CD8-positive, alpha-beta memory T cell (primary cell): ENCODE data around the gene CLIC3. TPM values are rescaled to one million over a fixed set of nuclear protein-coding genes. Genes with fewer than 3 reads are reported as not detected.

Experiments used
- CTCF ChIA-PET: fragments of 350-600 bp; sonication (Branson Sonifier 250); formaldehyde crosslinking; loops from one replicate; lab custom pipeline; 2021; ENCODE audit warnings: antibody characterized with exemption; lab: Charles Lee
- POLR2A ChIA-PET: fragments of 350-600 bp; sonication (Branson Sonifier 250); formaldehyde crosslinking; loops from one replicate; lab custom pipeline; 2021; ENCODE audit warnings: antibody characterized with exemption; lab: Charles Lee
- DNase-seq, 5 donors: peaks; one replicate each; pipeline versions ENCODE4 v3.0.0 to v3.0.0-alpha.2; 2020 to 2022; ENCODE audit warnings: mixed read lengths in 1 of 5
- H3K27ac ChIP-seq: one replicate; pipeline ENCODE4 v1.7.0; 2013; ENCODE audit warnings: low read depth, mild to moderate bottlenecking, low read length, moderate library complexity
- H3K27me3 ChIP-seq: 2 replicates; pipeline ENCODE4 v1.7.0; 2013; ENCODE audit warnings: low read length, mild to moderate bottlenecking; ENCODE audit not compliant: insufficient read depth, poor library complexity, severe bottlenecking
- H3K36me3 ChIP-seq: 2 replicates; pipeline ENCODE4 v1.7.0; 2013; ENCODE audit warnings: mild to moderate bottlenecking, low read length, moderate library complexity; ENCODE audit not compliant: insufficient read depth
- H3K4me1 ChIP-seq: 2 replicates; pipeline ENCODE4 v1.7.0; 2013; ENCODE audit warnings: mild to moderate bottlenecking, low read length, moderate library complexity; ENCODE audit not compliant: insufficient read depth
- H3K4me3 ChIP-seq: 2 replicates; pipeline ENCODE4 v1.7.0; 2013; ENCODE audit warnings: mild to moderate bottlenecking, low read length
- H3K9me3 ChIP-seq: 2 replicates; pipeline ENCODE4 v1.7.0; 2013; ENCODE audit warnings: mild to moderate bottlenecking, low read length
- H3K27ac Mint-ChIP-seq, 8 donors: one replicate each; pipeline ENCODE4 v1.8.0; 2020 to 2021; ENCODE audit warnings: mixed read lengths in 8 of 8, mild to moderate bottlenecking in 6 of 8, inconsistent platforms in 3 of 8, moderate library complexity in 3 of 8
- H3K27me3 Mint-ChIP-seq, 2 donors: one replicate each; pipeline ENCODE4 v1.8.0; 2020 to 2021; ENCODE audit warnings: mixed read lengths in 2 of 2, mild to moderate bottlenecking in 1 of 2, moderate library complexity in 1 of 2
- H3K36me3 Mint-ChIP-seq, 3 donors: one replicate each; pipeline ENCODE4 v1.8.0; 2020 to 2021; ENCODE audit warnings: mixed read lengths in 3 of 3, inconsistent platforms in 1 of 3, mild to moderate bottlenecking in 1 of 3
- H3K4me1 Mint-ChIP-seq, 3 donors: one replicate each; pipeline ENCODE4 v1.8.0; 2020 to 2021; ENCODE audit warnings: mixed read lengths in 3 of 3, inconsistent platforms in 1 of 3, mild to moderate bottlenecking in 1 of 3
- H3K4me3 Mint-ChIP-seq, 7 donors: one replicate each; pipeline ENCODE4 v1.8.0; 2020 to 2021; ENCODE audit warnings: mixed read lengths in 7 of 7, mild to moderate bottlenecking in 6 of 7, moderate library complexity in 4 of 7, inconsistent platforms in 2 of 7
- H3K9me3 Mint-ChIP-seq, 5 donors: one replicate each; pipeline ENCODE4 v1.8.0; 2020 to 2022; ENCODE audit warnings: mixed read lengths in 5 of 5, mild to moderate bottlenecking in 3 of 5, moderate library complexity in 2 of 5, inconsistent platforms in 1 of 5
- polyA plus RNA-seq: library from polyadenylated mRNA; unstranded; fragments of 300-500 nt; fragmentation: Illumina TruSeq; gene quantifications from one replicate; pipeline ENCODE4 v1.2.3, GENCODE V29; 2021
- total RNA-seq, 2 experiments: library from RNA; stranded (reverse); gene quantifications; one replicate each; pipeline ENCODE4 v1.2.3, GENCODE V29; 2021

Gene CLIC3
- total and polyA plus RNA-seq, 3 experiments from 2014 or later, result 3.4 to 52.1 (median 4.1) TPM

DNA sequence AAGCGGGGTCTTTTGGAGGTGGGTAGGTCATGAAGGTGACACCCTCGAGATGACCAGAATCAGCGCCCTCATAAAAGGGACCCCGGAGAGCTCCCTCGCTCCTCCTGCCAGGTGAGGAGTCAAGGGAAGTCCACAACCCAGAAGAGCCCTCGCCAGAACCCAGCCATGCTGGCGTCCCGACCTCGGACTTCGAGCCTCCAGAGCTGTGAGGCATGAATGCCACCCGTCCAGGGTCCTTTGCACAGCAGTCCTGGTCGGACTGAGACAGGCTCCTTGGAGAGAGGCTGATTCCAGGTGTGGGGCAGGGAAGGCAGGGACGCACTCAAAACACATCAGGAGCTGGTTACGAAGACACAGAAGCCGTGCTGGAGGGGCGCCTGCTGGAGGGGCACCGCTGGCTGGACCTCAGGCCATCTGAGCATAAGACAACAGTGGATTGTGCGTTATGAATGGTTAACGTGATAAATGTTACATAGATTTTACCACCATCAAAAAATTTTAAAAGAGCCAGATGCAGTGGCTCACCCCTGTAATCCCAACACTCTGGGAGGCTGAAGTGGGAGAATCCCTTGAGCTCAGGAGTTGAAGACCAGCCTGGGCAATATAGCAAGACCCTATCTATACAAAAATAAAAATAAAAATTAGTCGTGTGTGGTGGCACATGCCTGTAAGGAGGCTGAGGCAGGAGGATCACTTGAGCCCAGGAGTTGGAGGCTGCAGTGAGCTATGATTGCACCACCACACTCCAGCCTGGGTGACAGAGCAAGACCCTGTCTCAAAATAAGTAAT is 5.7 kb upstream of the CLIC3 start:
- Mint-ChIP-seq H3K27me3 (no peaks in the 10 kb centered on the region), H3K4me1 (peaks cover 35 to 55% (median 44%) of the 10 kb centered on the region in 3 donors), H3K4me3 (no peak overlapping the region), H3K9me3 (no peaks in the 10 kb centered on the region), H3K36me3 (no peaks in the 10 kb centered on the region), H3K27ac (no peak overlapping the region)
- ChIA-PET CTCF (interaction anchor here (2.4 to 4.0 kb wide), 5 partner anchors 9 to 54 kb away, joined by 5 to 26 read pairs (median 18); partner anchors contain the start of genes FUT7 and PAXX), POLR2A (interaction anchor here (0.6 kb wide), 1 partner anchor 194 kb away, joined by 3 read pairs; no protein-coding TSS in a partner anchor)
- Histone ChIP-seq H3K36me3 (no peaks in the 10 kb centered on the region), H3K4me1 (peaks cover 32% of the 10 kb centered on the region), H3K4me3 (no peak overlapping the region), H3K27me3 (no peaks in the 10 kb centered on the region), H3K27ac (no peak overlapping the region), H3K9me3 (no peaks in the 10 kb centered on the region)
- no peak for DNase-seq

DNA sequence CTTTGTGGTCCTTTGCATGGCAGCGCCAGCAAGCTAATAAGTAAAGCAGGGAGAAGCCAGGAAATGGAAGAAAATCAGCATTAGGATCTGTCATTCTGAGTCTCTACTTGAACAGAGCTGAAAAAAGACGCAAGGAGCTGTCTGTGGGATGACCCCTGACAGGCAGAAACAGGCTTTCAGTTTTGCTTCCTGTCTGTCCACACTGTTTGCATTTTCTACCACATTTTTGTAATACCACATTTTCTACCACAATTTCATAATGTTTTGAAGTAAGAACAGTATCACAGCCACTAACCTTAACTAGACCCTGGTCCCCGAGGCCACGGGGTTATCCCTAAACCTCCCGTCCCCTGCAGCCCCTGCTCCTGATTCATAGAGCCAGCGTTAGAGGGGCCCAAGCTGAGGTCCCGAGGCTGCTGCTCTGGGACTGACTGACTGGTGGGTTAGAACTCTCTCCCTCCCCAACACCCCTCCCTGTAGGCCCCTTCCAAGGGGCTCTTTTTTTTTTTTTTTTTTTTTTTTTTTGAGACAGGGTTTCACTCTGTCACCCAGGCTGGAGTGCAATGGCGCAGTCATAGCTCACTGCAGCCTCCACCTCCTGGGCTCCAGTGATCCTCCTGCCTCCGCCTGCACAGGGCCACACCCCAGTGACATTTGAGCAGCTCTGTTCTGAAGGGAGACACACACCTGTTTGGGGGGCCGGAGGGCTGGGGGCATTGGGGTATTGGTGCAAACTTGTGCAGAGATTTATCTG is 4.0 kb upstream of the CLIC3 start:
- H3K27ac ChIP-seq, result peak overlapping the region; percentile 43

DNA sequence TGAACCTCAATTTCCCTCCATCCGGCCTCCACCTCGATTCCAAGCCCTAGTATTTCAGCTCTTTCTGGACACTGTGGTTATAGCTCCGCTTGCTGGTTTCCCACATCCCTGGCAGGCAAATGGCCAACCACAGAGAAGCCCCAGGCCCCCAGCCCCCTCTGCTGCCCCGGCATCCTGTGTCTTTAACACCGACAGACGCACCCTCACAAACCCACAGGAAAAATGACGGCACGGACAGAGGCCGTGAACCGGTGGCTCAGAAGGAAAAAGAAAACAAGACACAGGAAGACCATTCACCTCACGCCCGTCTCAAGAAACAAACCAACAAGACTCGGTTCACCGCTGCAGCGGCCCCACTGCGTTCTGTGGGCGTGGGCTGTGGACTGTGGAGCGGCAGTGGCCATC is 1.5 kb upstream of the CLIC3 start:
- no peaks in the 10 kb centered on the region for H3K9me3 ChIP-seq
- peak overlapping the region; percentile 94 to 99 (median 96) for H3K27ac Mint-ChIP-seq
- peaks cover 58% of the 10 kb centered on the region for H3K4me1 ChIP-seq
- peaks cover 0 to 13% (median 0%) of the 10 kb centered on the region in 3 donors for H3K36me3 Mint-ChIP-seq
- H3K27ac ChIP-seq, result peak overlapping the region; percentile 62
- no peaks in the 10 kb centered on the region for H3K9me3 Mint-ChIP-seq
- CTCF ChIA-PET, result interaction anchor here (1.1 to 6.7 kb wide), 3 partner anchors 31 to 154 kb away, joined by 3 to 72 read pairs (median 6); partner anchors contain the start of genes ABCA2 and FUT7
- DNase-seq, result peak in 3 of 5 donors; percentile 41 to 67 (median 66)
- peaks cover 44 to 66% (median 44%) of the 10 kb centered on the region in 3 donors for H3K4me1 Mint-ChIP-seq
- H3K4me3 Mint-ChIP-seq, result peak overlapping the region; percentile 77 to 94 (median 85)
- H3K27me3 Mint-ChIP-seq, result no peaks in the 10 kb centered on the region
- no peaks in the 10 kb centered on the region for H3K27me3 ChIP-seq
- no peak overlapping the region for H3K4me3 ChIP-seq
- H3K36me3 ChIP-seq, result no peaks in the 10 kb centered on the region
- POLR2A ChIA-PET, result interaction anchor here (0.7 to 1.0 kb wide), 2 partner anchors 20 to 59 kb away, joined by 4 to 5 read pairs; no protein-coding TSS in a partner anchor

More for the DNA sequence above, 4.0 kb upstream of the CLIC3 start:
- Mint-ChIP-seq H3K4me3 (peak overlapping the region; percentile 62 to 93 (median 79)), H3K27me3 (no peaks in the 10 kb centered on the region), H3K4me1 (peaks cover 38 to 60% (median 40%) of the 10 kb centered on the region in 3 donors), H3K9me3 (no peaks in the 10 kb centered on the region), H3K36me3 (peaks cover 0 to 3% (median 0%) of the 10 kb centered on the region in 3 donors), H3K27ac (peak overlapping the region; percentile 84 to 96 (median 91))
- H3K9me3 ChIP-seq, result no peaks in the 10 kb centered on the region
- peaks cover 46% of the 10 kb centered on the region for H3K4me1 ChIP-seq
- no peak overlapping the region for H3K4me3 ChIP-seq
- ChIA-PET POLR2A (interaction anchor here (0.6 to 1.5 kb wide), 11 partner anchors 8 to 158 kb away, joined by 3 to 15 read pairs (median 4); partner anchors contain the start of genes AJM1, MAN1B1, PAXX and SAPCD2), CTCF (interaction anchor here (0.7 to 4.0 kb wide), 9 partner anchors 7 to 201 kb away, joined by 3 to 26 read pairs (median 6); partner anchors contain the start of genes FUT7 and PAXX)
- no peaks in the 10 kb centered on the region for H3K36me3 ChIP-seq
- H3K27me3 ChIP-seq, result no peaks in the 10 kb centered on the region
- peak in 2 of 5 donors; percentile 29 to 61 for DNase-seq

DNA sequence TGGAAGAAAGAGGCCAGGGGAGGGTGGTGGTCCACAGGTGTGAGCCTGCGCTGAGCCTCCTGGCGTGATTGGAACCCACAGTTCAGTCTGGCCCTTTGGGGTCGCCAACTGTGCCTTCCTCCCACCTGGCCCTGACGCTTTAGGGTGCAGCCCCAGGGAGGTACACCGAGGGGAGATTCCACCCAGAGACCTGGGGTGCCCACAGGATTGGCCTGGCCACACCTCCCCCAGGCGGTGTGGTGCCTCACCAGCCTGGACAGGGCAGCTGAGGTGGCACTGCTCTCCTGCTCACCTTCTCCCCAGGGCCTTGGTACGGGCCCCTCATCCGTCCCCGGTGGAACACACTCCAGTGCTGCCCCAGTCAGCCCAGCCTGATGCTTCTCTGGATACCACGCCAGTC is 1.0 kb upstream of the CLIC3 start:
- H3K4me1 Mint-ChIP-seq, result peaks cover 44 to 70% (median 44%) of the 10 kb centered on the region in 3 donors
- H3K27ac Mint-ChIP-seq, result peak overlapping the region; percentile 94 to 99 (median 96)
- H3K4me3 Mint-ChIP-seq, result peak overlapping the region; percentile 77 to 94 (median 85)
- Histone ChIP-seq H3K36me3 (no peaks in the 10 kb centered on the region), H3K27me3 (no peaks in the 10 kb centered on the region), H3K9me3 (no peaks in the 10 kb centered on the region), H3K4me3 (peak overlapping the region; percentile 51), H3K4me1 (peaks cover 58% of the 10 kb centered on the region), H3K27ac (peak overlapping the region; percentile 62)
- no peaks in the 10 kb centered on the region for H3K27me3 Mint-ChIP-seq
- H3K36me3 Mint-ChIP-seq, result peaks cover 0 to 17% (median 0%) of the 10 kb centered on the region in 3 donors
- CTCF ChIA-PET, result interaction anchor here (1.1 to 6.7 kb wide), 5 partner anchors 12 to 153 kb away, joined by 3 to 72 read pairs (median 5); partner anchors contain the start of genes ABCA2 and FUT7
- POLR2A ChIA-PET, result interaction anchor here (0.8 to 1.0 kb wide), 3 partner anchors 12 to 49 kb away, joined by 3 to 5 read pairs (median 4); no protein-coding TSS in a partner anchor
- DNase-seq, result peak in 2 of 5 donors; percentile 27 to 31
- H3K9me3 Mint-ChIP-seq, result no peaks in the 10 kb centered on the region

DNA sequence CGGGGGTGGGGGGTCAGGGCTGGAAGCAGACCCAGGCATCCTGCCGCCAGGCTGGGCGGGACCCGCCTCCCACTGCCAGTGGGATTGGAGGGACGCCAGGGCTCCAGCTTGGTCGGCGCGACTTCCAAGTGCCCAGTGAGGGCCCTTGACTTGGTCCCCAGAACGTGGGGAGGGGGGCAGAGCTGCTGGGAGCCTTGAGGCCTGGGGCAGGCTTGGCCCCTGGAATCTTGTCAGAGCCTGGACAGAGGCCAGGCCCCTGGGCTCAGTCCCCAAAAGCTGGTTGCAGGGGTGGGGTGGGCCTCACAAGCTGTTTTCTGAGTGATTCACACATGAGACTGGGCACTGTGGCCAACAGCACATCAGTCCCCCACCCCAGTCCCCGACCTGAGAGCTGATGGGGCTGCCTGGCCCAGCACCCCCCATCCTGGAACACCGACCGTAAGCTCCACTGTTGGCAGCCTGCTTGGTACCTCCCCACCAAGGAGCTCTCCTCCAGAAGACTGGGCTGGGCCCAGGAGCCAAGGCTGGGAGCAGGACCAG is 526 bp downstream of the CLIC3 start:
- Histone ChIP-seq H3K27ac (peak overlapping the region; percentile 62), H3K4me1 (peaks cover 58% of the 10 kb centered on the region), H3K4me3 (peak overlapping the region; percentile 51), H3K9me3 (no peaks in the 10 kb centered on the region), H3K27me3 (no peaks in the 10 kb centered on the region), H3K36me3 (no peaks in the 10 kb centered on the region)
- Mint-ChIP-seq H3K27ac (peak overlapping the region; percentile 85 to 99 (median 96)), H3K36me3 (peaks cover 0 to 17% (median 0%) of the 10 kb centered on the region in 3 donors), H3K4me3 (peak overlapping the region; percentile 77 to 89 (median 85)), H3K27me3 (no peaks in the 10 kb centered on the region), H3K4me1 (peaks cover 44 to 76% (median 44%) of the 10 kb centered on the region in 3 donors), H3K9me3 (no peaks in the 10 kb centered on the region)
- ChIA-PET POLR2A (interaction anchor here (0.5 to 1.6 kb wide), 8 partner anchors 10 to 67 kb away, joined by 3 to 11 read pairs (median 3); partner anchors contain the start of genes C8G and FBXW5), CTCF (interaction anchor here (0.6 to 6.7 kb wide), 13 partner anchors 8 to 203 kb away, joined by 3 to 72 read pairs (median 5); partner anchors contain the start of genes ABCA2, AJM1, C8G and FBXW5)
- DNase-seq, result no peak

DNA sequence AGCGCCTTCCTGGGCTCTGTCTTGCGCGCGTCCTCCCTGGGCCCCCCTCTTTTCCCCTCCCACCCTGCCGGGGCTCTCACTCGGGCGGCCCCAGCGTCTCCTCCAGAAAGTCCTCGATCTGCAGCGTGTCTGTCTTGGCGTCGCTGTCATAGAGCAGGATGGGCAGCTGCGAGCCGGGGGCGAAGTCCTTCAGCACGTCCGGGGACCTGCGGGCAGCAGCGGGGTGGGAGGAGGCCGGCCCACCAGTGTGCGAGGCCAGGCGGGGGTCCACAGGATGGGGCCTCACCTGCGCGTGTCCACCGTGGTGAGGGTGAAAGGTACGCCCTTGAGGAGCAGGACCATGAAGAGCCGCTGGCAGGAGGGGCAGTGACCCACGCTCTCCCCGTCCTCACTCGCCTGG is 1.0 kb downstream of the CLIC3 start:
- DNase-seq, result no peak
- no peaks in the 10 kb centered on the region for H3K36me3 ChIP-seq
- H3K4me1 ChIP-seq, result peaks cover 55% of the 10 kb centered on the region
- no peak overlapping the region for H3K27ac ChIP-seq
- H3K9me3 Mint-ChIP-seq, result no peaks in the 10 kb centered on the region
- no peaks in the 10 kb centered on the region for H3K9me3 ChIP-seq
- peaks cover 43 to 75% (median 44%) of the 10 kb centered on the region in 3 donors for H3K4me1 Mint-ChIP-seq
- H3K27me3 ChIP-seq, result no peaks in the 10 kb centered on the region
- peak overlapping the region in 4 of 8 donors; percentile 10 to 86 (median 39) for H3K27ac Mint-ChIP-seq
- ChIA-PET POLR2A (interaction anchor here (1.2 to 1.6 kb wide), 3 partner anchors 17 to 32 kb away, joined by 3 to 11 read pairs (median 6); no protein-coding TSS in a partner anchor), CTCF (interaction anchor here (1.3 to 6.7 kb wide), 6 partner anchors 10 to 153 kb away, joined by 4 to 72 read pairs (median 12); partner anchors contain the start of genes ABCA2, AJM1, C8G and FBXW5)
- H3K4me3 Mint-ChIP-seq, result peak overlapping the region in 1 of 7 donors; percentile 56
- H3K36me3 Mint-ChIP-seq, result peaks cover 0 to 17% (median 0%) of the 10 kb centered on the region in 3 donors
- no peak overlapping the region for H3K4me3 ChIP-seq
- H3K27me3 Mint-ChIP-seq, result no peaks in the 10 kb centered on the region

DNA sequence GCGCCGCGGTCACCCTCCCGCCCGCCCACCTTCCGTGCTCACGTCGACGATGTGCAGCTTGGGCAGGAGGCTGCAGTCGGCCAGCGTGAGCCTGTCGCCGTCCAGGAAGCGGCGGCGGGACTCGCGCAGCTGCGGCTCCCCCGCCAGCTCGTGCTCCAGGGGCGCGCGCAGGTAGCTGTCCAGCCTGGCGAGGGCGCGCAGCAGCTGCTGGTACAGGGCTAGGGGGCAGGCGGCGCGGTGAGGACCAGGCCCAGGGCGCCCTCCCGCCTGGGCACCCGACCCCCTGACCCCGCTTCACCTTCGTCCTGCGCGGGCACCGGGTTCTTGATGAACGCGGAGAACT is 1.5 kb downstream of the CLIC3 start:
- peaks cover 38 to 70% (median 39%) of the 10 kb centered on the region in 3 donors for H3K4me1 Mint-ChIP-seq
- peaks cover 50% of the 10 kb centered on the region for H3K4me1 ChIP-seq
- H3K27me3 ChIP-seq, result no peaks in the 10 kb centered on the region
- no peaks in the 10 kb centered on the region for H3K9me3 Mint-ChIP-seq
- peaks cover 0 to 17% (median 0%) of the 10 kb centered on the region in 3 donors for H3K36me3 Mint-ChIP-seq
- H3K36me3 ChIP-seq, result no peaks in the 10 kb centered on the region
- H3K27ac ChIP-seq, result no peak overlapping the region
- no peak overlapping the region for H3K4me3 ChIP-seq
- no peaks in the 10 kb centered on the region for H3K9me3 ChIP-seq
- DNase-seq, result no peak
- POLR2A ChIA-PET, result no interaction called here
- H3K4me3 Mint-ChIP-seq, result peak overlapping the region in 1 of 7 donors; percentile 56
- H3K27ac Mint-ChIP-seq, result peak overlapping the region in 2 of 8 donors; percentile 39 to 47
- H3K27me3 Mint-ChIP-seq, result no peaks in the 10 kb centered on the region
- CTCF ChIA-PET, result interaction anchor here (2.2 to 6.7 kb wide), 5 partner anchors 34 to 152 kb away, joined by 9 to 72 read pairs (median 12); partner anchors contain the start of genes ABCA2, AJM1, C8G and FBXW5
